CD4-positive, alpha-beta T cell (primary cell): ENCODE data around the gene NOD2. TPM values are rescaled to one million over a fixed set of nuclear protein-coding genes. Genes with fewer than 3 reads are reported as not detected.

ENCODE experiments used
- ATAC-seq: fragments of 200-7000 bp; cut with Tn5 transposase; one replicate; pipeline ENCODE4 v1.10.0; 2022; ENCODE audit warnings: mild to moderate bottlenecking; ENCODE audit not compliant: poor library complexity
- CTCF ChIA-PET: fragments of 350-600 bp; sonication (Branson Sonifier 250); formaldehyde crosslinking; loops from one replicate; lab custom pipeline; 2021; ENCODE audit warnings: antibody characterized with exemption, inconsistent platforms; lab: Charles Lee
- POLR2A ChIA-PET: fragments of 350-600 bp; sonication (Branson Sonifier 250); formaldehyde crosslinking; loops from one replicate; lab custom pipeline; 2021; ENCODE audit warnings: antibody characterized with exemption, inconsistent platforms; lab: Charles Lee
- DNase-seq, 14 experiments: peaks; one replicate each; pipeline ENCODE4 v3.0.0-alpha.2; 2013 to 2020; ENCODE audit warnings: mixed read lengths in 2 of 14
- H3K27ac ChIP-seq, 2 donors: one replicate each; pipeline versions ENCODE4 v1.5.1 to v1.7.0; 2013; ENCODE audit warnings: low read length in 2 of 2, low read depth in 1 of 2, mild to moderate bottlenecking in 1 of 2
- H3K27me3 ChIP-seq, 2 experiments: 1 replicate in 1 of 2; 2 replicates in 1 of 2; pipeline versions ENCODE4 v1.6.1 to v1.7.0; 2013; ENCODE audit warnings: low read length in 2 of 2, control low read depth in 1 of 2, mild to moderate bottlenecking in 1 of 2, moderate library complexity in 1 of 2; ENCODE audit not compliant: insufficient read depth in 2 of 2, control insufficient read depth in 1 of 2
- H3K36me3 ChIP-seq: one replicate; pipeline ENCODE4 v1.6.1; 2013; ENCODE audit warnings: low read length, control low read depth; ENCODE audit not compliant: insufficient read depth
- H3K4me1 ChIP-seq: one replicate; pipeline ENCODE4 v1.6.1; 2013; ENCODE audit warnings: low read length, control low read depth; ENCODE audit not compliant: insufficient read depth
- H3K4me3 ChIP-seq: one replicate; pipeline ENCODE4 v1.5.1; 2013; ENCODE audit warnings: mild to moderate bottlenecking, low read length, moderate library complexity
- H3K9me3 ChIP-seq, 2 experiments: 1 replicate in 1 of 2; 2 replicates in 1 of 2; pipeline versions ENCODE4 v1.6.1 to v1.7.0; 2013; ENCODE audit warnings: low read length in 2 of 2, mild to moderate bottlenecking in 2 of 2, control low read depth in 1 of 2, moderate library complexity in 1 of 2; ENCODE audit not compliant: control insufficient read depth in 1 of 2, insufficient read depth in 1 of 2
- H3K27ac Mint-ChIP-seq: one replicate; pipeline ENCODE4 v1.8.0; 2020; ENCODE audit warnings: mixed read lengths
- H3K27me3 Mint-ChIP-seq: one replicate; pipeline ENCODE4 v1.8.0; 2021; ENCODE audit warnings: mixed read lengths
- H3K36me3 Mint-ChIP-seq: one replicate; pipeline ENCODE4 v1.8.0; 2021; ENCODE audit warnings: low read depth, mixed read lengths
- H3K4me1 Mint-ChIP-seq: one replicate; pipeline ENCODE4 v1.8.0; 2021; ENCODE audit warnings: low read depth, mixed read lengths
- H3K4me3 Mint-ChIP-seq: one replicate; pipeline ENCODE4 v1.8.0; 2020; ENCODE audit warnings: mild to moderate bottlenecking, mixed read lengths
- H3K9me3 Mint-ChIP-seq: one replicate; pipeline ENCODE4 v1.8.0; 2020; ENCODE audit warnings: mixed read lengths
- CTCF ChIP-seq: fragments of 200-600 bp; IDR thresholded peaks from one replicate; pipeline ENCODE4 v1.8.0; 2022; ENCODE audit warnings: antibody characterized with exemption, mild to moderate bottlenecking
- intact Hi-C, 2 experiments: fragments of 100-400 bp; cut with DNase I in 1 of 2; cut with micrococcal nuclease in 1 of 2; formaldehyde crosslinking; loops; one replicate each; pipeline versions ENCODE4 v1.15.1 to v1.9.0; 2023 to 2025; cut with DNase I, micrococcal nuclease
- total RNA-seq, 174 experiments: library from RNA in 2 of 174; stranded (reverse) in 2 of 174; gene quantifications; one replicate each; pipeline ENCODE4 v1.2.3 and lab custom pipeline; 2021 to 2026

Gene NOD2
- total RNA-seq, 2 experiments from 2014 or later = 4.5 to 5.3 TPM

GRCh38 chr16:50711862-50712559, 18.6 kb downstream of the NOD2 start:
- Mint-ChIP-seq H3K27ac (no peak overlapping the region), H3K36me3 (no peaks in the 10 kb centered on the region)
- POLR2A ChIA-PET = no interaction called here

GRCh38 chr16:50712560-50712898, 19.1 kb downstream of the NOD2 start:
- intact Hi-C loops = no loop called here
- TF ChIP-seq CTCF = no peak
- Histone ChIP-seq H3K4me3 (no peak overlapping the region), H3K9me3 (no peaks in the 10 kb centered on the region), H3K36me3 (peaks cover 26% of the 10 kb centered on the region), H3K27me3 (no peaks in the 10 kb centered on the region), H3K4me1 (peaks cover 45% of the 10 kb centered on the region), H3K27ac (no peak overlapping the region)
- Mint-ChIP-seq H3K27ac (no peak overlapping the region), H3K4me3 (no peak overlapping the region), H3K27me3 (no peaks in the 10 kb centered on the region), H3K36me3 (no peaks in the 10 kb centered on the region), H3K4me1 (peaks cover 34% of the 10 kb centered on the region), H3K9me3 (no peaks in the 10 kb centered on the region)
- DNase-seq (no peak), ATAC-seq (no peak)
- ChIA-PET CTCF (no interaction called here), POLR2A (no interaction called here)

More at GRCh38 chr16:50711862-50712559, 18.6 kb downstream of the NOD2 start:
- Mint-ChIP-seq H3K4me1 (peaks cover 39% of the 10 kb centered on the region), H3K4me3 (no peak overlapping the region), H3K27me3 (no peaks in the 10 kb centered on the region), H3K9me3 (no peaks in the 10 kb centered on the region)
- no peak overlapping the region for H3K27ac ChIP-seq
- intact Hi-C loops = no loop called here
- CTCF ChIA-PET = no interaction called here
- H3K9me3 ChIP-seq = no peaks in the 10 kb centered on the region
- no peak overlapping the region for H3K4me3 ChIP-seq
- no peaks in the 10 kb centered on the region for H3K27me3 ChIP-seq
- peaks cover 26% of the 10 kb centered on the region for H3K36me3 ChIP-seq
- ATAC-seq = no peak
- no peak for DNase-seq
- peaks cover 44% of the 10 kb centered on the region for H3K4me1 ChIP-seq
- no peak for TF ChIP-seq CTCF

- Mint-ChIP-seq H3K27me3 (no peaks in the 10 kb centered on the region), H3K27ac (no peak overlapping the region), H3K9me3 (no peaks in the 10 kb centered on the region), H3K4me3 (no peak overlapping the region), H3K4me1 (peaks cover 31% of the 10 kb centered on the region), H3K36me3 (no peaks in the 10 kb centered on the region)
- Histone ChIP-seq H3K4me1 (peaks cover 42% of the 10 kb centered on the region), H3K36me3 (peaks cover 26% of the 10 kb centered on the region), H3K4me3 (no peak overlapping the region), H3K27me3 (no peaks in the 10 kb centered on the region), H3K9me3 (no peaks in the 10 kb centered on the region), H3K27ac (no peak overlapping the region)
- TF ChIP-seq CTCF = no peak
- DNase-seq (no peak), ATAC-seq (no peak)
- CTCF ChIA-PET = no interaction called here
- POLR2A ChIA-PET = no interaction called here
- intact Hi-C loops = no loop called here
These were observed 19.6 kb downstream of the NOD2 start for GRCh38 chr16:50712956-50713355.
